ENCODE results near the gene SNX33. TPM values are rescaled to one million over a fixed set of nuclear protein-coding genes. Genes with fewer than 3 reads are reported as not detected.

SNX33 gene
- total and polyA plus RNA-seq, 2 experiments from 2014 or later = 6.2 to 21.2 TPM

DNA sequence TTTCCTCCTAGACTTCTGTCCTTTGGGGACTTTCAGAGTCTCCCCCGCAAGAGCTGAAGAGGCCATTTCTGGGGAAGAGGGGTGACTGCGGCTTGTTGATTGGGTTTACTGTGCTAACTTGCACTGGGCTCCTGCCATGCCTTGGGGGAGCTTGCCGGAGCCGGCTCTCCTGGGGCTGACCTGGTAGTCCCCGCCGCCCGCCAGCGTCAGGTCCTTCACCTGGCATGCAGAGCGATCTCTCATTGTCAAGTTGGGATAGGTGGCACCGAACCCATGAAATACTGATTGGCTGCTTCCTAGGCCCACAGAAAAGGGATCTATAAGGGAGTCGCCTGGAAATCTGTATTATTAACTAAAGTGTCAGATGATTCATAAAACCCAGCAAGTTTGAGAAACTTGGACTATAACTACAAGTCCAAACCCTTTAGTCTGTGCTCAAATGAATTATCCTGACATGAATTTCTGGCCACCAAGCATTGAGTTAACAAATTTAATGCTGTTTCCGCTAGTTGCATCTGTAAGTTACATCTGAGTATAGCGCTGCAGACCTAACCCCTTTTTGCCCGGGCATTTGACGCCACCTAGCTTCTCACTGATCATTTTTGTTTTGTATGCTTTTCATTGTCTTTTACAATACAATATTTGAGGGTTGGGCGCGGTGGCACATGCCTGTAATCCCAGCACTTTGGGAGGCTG lies 7.1 kb upstream of the SNX33 start:
- H3K4me3 Mint-ChIP-seq = peak overlapping the region; percentile 90
- Histone ChIP-seq H3K4me1 (ENCODE audit: insufficient read depth) (peaks cover 24% of the 10 kb centered on the region), H3K4me2 (peak overlapping the region; percentile 77), H4K20me1 (replicated peaks; ENCODE audit: insufficient read depth) (peaks cover 26% of the 10 kb centered on the region), H3K36me3 (ENCODE audit: insufficient read depth) (no peaks in the 10 kb centered on the region), H3K27me3 (ENCODE audit: insufficient read depth) (peaks cover 2% of the 10 kb centered on the region), H2AFZ (0 out of 2 replicates have a peak overlapping the region, but pooled peaks have one; percentile 7), H3K79me2 (replicated peaks; ENCODE audit: insufficient read depth) (peaks cover 41% of the 10 kb centered on the region), H3K4me3 (peak overlapping the region; percentile 89), H3K9me2 (ENCODE audit: insufficient read depth) (no peaks in the 10 kb centered on the region), H3F3A (replicated peaks; ENCODE audit: low read depth) (peaks cover 33% of the 10 kb centered on the region), H3K27ac (ENCODE audit: low read depth) (peak overlapping the region; percentile 98)
- DNase-seq (ENCODE audit: low spot score) = peak; percentile 79
- peaks cover 14% of the 10 kb centered on the region for H3K36me3 Mint-ChIP-seq (ENCODE audit: low read depth)
- H3K27ac Mint-ChIP-seq = peak overlapping the region; percentile 98
- peak; percentile 39 to 66; a peak in 3 of 4 replicates for TF ChIP-seq CTCF (conservative IDR thresholded peaks at IDR 0.05; ENCODE audit: low read depth in 2 of 2)
- TF ChIP-seq EZH2phosphoT487 (IDR thresholded peaks at IDR 0.05; ENCODE audit: unreplicated experiment) = no peak
- TF ChIP-seq EZH2 (IDR thresholded peaks at IDR 0.05; ENCODE audit: low read depth, unreplicated experiment) = no peak
- TF ChIP-seq, protein P1, sequence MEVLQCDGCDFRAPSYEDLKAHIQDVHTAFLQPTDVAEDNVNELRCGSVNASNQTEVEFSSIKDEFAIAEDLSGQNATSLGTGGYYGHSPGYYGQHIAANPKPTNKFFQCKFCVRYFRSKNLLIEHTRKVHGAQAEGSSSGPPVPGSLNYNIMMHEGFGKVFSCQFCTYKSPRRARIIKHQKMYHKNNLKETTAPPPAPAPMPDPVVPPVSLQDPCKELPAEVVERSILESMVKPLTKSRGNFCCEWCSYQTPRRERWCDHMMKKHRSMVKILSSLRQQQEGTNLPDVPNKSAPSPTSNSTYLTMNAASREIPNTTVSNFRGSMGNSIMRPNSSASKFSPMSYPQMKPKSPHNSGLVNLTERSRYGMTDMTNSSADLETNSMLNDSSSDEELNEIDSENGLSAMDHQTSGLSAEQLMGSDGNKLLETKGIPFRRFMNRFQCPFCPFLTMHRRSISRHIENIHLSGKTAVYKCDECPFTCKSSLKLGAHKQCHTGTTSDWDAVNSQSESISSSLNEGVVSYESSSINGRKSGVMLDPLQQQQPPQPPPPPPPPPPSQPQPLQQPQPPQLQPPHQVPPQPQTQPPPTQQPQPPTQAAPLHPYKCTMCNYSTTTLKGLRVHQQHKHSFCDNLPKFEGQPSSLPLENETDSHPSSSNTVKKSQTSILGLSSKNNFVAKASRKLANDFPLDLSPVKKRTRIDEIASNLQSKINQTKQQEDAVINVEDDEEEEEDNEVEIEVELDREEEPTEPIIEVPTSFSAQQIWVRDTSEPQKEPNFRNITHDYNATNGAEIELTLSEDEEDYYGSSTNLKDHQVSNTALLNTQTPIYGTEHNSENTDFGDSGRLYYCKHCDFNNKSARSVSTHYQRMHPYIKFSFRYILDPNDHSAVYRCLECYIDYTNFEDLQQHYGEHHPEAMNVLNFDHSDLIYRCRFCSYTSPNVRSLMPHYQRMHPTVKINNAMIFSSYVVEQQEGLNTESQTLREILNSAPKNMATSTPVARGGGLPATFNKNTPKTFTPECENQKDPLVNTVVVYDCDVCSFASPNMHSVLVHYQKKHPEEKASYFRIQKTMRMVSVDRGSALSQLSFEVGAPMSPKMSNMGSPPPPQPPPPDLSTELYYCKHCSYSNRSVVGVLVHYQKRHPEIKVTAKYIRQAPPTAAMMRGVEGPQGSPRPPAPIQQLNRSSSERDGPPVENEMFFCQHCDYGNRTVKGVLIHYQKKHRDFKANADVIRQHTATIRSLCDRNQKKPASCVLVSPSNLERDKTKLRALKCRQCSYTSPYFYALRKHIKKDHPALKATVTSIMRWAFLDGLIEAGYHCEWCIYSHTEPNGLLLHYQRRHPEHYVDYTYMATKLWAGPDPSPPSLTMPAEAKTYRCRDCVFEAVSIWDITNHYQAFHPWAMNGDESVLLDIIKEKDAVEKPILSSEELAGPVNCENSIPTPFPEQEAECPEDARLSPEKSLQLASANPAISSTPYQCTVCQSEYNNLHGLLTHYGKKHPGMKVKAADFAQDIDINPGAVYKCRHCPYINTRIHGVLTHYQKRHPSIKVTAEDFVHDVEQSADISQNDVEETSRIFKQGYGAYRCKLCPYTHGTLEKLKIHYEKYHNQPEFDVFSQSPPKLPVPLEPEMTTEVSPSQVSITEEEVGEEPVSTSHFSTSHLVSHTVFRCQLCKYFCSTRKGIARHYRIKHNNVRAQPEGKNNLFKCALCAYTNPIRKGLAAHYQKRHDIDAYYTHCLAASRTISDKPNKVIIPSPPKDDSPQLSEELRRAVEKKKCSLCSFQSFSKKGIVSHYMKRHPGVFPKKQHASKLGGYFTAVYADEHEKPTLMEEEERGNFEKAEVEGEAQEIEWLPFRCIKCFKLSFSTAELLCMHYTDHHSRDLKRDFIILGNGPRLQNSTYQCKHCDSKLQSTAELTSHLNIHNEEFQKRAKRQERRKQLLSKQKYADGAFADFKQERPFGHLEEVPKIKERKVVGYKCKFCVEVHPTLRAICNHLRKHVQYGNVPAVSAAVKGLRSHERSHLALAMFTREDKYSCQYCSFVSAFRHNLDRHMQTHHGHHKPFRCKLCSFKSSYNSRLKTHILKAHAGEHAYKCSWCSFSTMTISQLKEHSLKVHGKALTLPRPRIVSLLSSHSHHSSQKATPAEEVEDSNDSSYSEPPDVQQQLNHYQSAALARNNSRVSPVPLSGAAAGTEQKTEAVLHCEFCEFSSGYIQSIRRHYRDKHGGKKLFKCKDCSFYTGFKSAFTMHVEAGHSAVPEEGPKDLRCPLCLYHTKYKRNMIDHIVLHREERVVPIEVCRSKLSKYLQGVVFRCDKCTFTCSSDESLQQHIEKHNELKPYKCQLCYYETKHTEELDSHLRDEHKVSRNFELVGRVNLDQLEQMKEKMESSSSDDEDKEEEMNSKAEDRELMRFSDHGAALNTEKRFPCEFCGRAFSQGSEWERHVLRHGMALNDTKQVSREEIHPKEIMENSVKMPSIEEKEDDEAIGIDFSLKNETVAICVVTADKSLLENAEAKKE (CRISPR knock-in tag; IDR thresholded peaks at IDR 0.05) = no peak
- no peaks in the 10 kb centered on the region; the same call in 1 of the 3 replicates for H3K9me3 Mint-ChIP-seq
- peak; percentile 75 for ATAC-seq
- peaks cover 29% of the 10 kb centered on the region for H3K4me1 Mint-ChIP-seq
- peaks cover 17% of the 10 kb centered on the region for H3K27me3 Mint-ChIP-seq (ENCODE audit: insufficient read depth, low read depth, poor library complexity)
